Smooth muscle cell (in vitro differentiated cells): Measurements from ENCODE around the gene INO80B. TPM values are rescaled to one million over a fixed set of nuclear protein-coding genes. Genes with fewer than 3 reads are reported as not detected.

Experiments used
- DNase-seq: peaks from one replicate; lab custom pipeline; 2025; ENCODE audit not compliant: unreplicated experiment; lab: John Stamatoyannopoulos, UW
- H2AFZ ChIP-seq: fragments of 200-600 bp; sonication (generic); 2 replicates; pipeline ENCODE4 v1.6.0; 2016; ENCODE audit warnings: antibody characterized with exemption, low read depth, mild to moderate bottlenecking
- H3F3A ChIP-seq: fragments of 200-600 bp; sonication (generic); 2 replicates; pipeline ENCODE4 v1.6.0; 2017; ENCODE audit warnings: antibody characterized with exemption, low read depth
- H3K27ac ChIP-seq: fragments of 200-600 bp; sonication (generic); 2 replicates; pipeline ENCODE4 v1.5.1; 2016; ENCODE audit warnings: low read depth, mild to moderate bottlenecking
- H3K27me3 ChIP-seq: fragments of 200-600 bp; sonication (generic); 2 replicates; pipeline ENCODE4 v1.6.1; 2016; ENCODE audit warnings: low read depth, mild to moderate bottlenecking
- H3K36me3 ChIP-seq: fragments of 200-600 bp; sonication (generic); 2 replicates; pipeline ENCODE4 v1.5.1; 2016; ENCODE audit warnings: low read depth
- H3K4me1 ChIP-seq: fragments of 200-600 bp; sonication (generic); 2 replicates; pipeline ENCODE4 v1.5.1; 2016; ENCODE audit warnings: low read depth
- H3K4me2 ChIP-seq: fragments of 200-600 bp; sonication (generic); 2 replicates; pipeline ENCODE4 v1.6.0; 2016; ENCODE audit warnings: mild to moderate bottlenecking
- H3K4me3 ChIP-seq: fragments of 200-600 bp; sonication (generic); 2 replicates; pipeline ENCODE4 v1.5.1; 2016; ENCODE audit warnings: mild to moderate bottlenecking
- H3K79me2 ChIP-seq: fragments of 200-600 bp; sonication (generic); 2 replicates; pipeline ENCODE4 v1.6.0; 2016; ENCODE audit warnings: low read depth, mild to moderate bottlenecking
- H3K9ac ChIP-seq: fragments of 200-600 bp; sonication (generic); 2 replicates; pipeline ENCODE4 v1.6.0; 2016; ENCODE audit warnings: low read depth
- H3K9me3 ChIP-seq: fragments of 200-600 bp; sonication (generic); replicated peaks from 2 replicates; pipeline ENCODE4 v1.5.1; 2016; ENCODE audit warnings: low read depth
- H4K20me1 ChIP-seq: fragments of 200-600 bp; sonication (generic); 2 replicates; pipeline ENCODE4 v1.6.0; 2016; ENCODE audit warnings: low read depth
- WGBS: methylation state at CpG from one replicate; pipeline ENCODE4 v1.1.7; 2016; ENCODE audit warnings: low lambda C conversion rate; 5-methylcytosine and 5-hydroxymethylcytosine counted together
- polyA plus RNA-seq: library from polyadenylated mRNA; unstranded; fragments of >200 nt; fragmentation: Nextera tagmentation; extraction: Ambion mirVana; gene quantifications from 2 replicates; pipeline ENCODE4 v1.2.1, GENCODE V29; 2016
- total RNA-seq: library from RNA; depleted of rRNA; stranded (reverse); fragments of >200 nt; gene quantifications from 2 replicates; pipeline ENCODE4 v1.2.3, GENCODE V29; 2014
- TF ChIP-seq, protein P1 (sequence below): fragments of 200-600 bp; sonication (generic); IDR thresholded peaks from 2 replicates; pipeline ENCODE4 v1.5.1; 2017; ENCODE audit warnings: borderline replicate concordance, mild to moderate bottlenecking, antibody characterized with exemption; ENCODE audit not compliant: insufficient read depth, poor library complexity, severe bottlenecking

Gene INO80B
- total and polyA plus RNA-seq, 2 experiments from 2014 or later = 4.7 to 10.4 TPM

DNA sequence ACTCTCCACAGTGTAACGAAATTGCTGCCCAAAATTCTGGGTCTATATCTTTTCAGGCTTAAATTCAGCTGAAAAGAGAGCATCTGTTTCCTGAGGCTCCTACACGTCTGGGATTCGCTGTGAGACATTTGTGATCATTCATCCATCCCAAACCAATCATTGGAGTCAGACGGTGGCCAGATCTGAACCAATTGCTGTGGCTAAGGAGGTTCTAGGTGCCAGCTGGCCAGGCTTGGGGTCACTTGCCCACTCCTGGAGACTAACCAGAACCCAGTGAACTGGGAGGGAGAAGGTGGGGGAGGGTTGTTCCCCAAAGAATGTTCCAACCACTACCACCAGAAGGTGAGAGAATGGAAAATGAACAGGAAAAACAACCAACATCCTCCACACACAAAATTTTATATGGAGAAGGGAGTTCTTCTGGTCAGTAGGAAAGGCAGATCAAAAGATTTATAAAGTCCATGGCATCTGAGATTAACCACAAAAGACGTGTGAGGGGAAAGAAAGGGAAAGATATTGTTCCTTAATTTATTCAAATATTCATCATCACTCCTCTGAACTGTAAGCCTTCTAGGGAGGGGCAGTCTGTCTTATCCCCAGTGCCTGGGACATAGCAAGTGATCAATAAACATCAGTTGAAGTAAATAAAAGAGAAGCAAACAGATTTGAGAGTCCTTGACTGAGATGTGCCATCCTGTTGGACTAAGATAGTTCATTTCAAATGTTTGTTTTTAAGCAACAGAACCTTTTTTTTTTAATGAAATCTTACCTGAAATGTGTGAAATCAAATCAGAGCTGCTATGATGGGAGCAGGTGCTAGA, 10.2 kb upstream of the INO80B start:
- no peak overlapping the region for H3K9ac ChIP-seq
- TF ChIP-seq, protein P1, sequence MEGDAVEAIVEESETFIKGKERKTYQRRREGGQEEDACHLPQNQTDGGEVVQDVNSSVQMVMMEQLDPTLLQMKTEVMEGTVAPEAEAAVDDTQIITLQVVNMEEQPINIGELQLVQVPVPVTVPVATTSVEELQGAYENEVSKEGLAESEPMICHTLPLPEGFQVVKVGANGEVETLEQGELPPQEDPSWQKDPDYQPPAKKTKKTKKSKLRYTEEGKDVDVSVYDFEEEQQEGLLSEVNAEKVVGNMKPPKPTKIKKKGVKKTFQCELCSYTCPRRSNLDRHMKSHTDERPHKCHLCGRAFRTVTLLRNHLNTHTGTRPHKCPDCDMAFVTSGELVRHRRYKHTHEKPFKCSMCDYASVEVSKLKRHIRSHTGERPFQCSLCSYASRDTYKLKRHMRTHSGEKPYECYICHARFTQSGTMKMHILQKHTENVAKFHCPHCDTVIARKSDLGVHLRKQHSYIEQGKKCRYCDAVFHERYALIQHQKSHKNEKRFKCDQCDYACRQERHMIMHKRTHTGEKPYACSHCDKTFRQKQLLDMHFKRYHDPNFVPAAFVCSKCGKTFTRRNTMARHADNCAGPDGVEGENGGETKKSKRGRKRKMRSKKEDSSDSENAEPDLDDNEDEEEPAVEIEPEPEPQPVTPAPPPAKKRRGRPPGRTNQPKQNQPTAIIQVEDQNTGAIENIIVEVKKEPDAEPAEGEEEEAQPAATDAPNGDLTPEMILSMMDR = no peak
- H3K36me3 ChIP-seq = no peaks in the 10 kb centered on the region
- peaks cover 8% of the 10 kb centered on the region for H3K79me2 ChIP-seq
- H2AFZ ChIP-seq = no peak overlapping the region
- no peak for DNase-seq
- H3K4me3 ChIP-seq = no peak overlapping the region
- H3K27me3 ChIP-seq = no peaks in the 10 kb centered on the region
- 28% methylated on average over 5 of the region's 5 CpGs for WGBS
- peak overlapping the region; percentile 37 for H3K4me2 ChIP-seq
- H3F3A ChIP-seq = peaks cover 15% of the 10 kb centered on the region
- H3K9me3 ChIP-seq = no peaks in the 10 kb centered on the region
- peaks cover 1% of the 10 kb centered on the region for H3K4me1 ChIP-seq
- peaks cover under 1% of the 10 kb centered on the region for H4K20me1 ChIP-seq
- H3K27ac ChIP-seq = peak overlapping the region; percentile 63

DNA sequence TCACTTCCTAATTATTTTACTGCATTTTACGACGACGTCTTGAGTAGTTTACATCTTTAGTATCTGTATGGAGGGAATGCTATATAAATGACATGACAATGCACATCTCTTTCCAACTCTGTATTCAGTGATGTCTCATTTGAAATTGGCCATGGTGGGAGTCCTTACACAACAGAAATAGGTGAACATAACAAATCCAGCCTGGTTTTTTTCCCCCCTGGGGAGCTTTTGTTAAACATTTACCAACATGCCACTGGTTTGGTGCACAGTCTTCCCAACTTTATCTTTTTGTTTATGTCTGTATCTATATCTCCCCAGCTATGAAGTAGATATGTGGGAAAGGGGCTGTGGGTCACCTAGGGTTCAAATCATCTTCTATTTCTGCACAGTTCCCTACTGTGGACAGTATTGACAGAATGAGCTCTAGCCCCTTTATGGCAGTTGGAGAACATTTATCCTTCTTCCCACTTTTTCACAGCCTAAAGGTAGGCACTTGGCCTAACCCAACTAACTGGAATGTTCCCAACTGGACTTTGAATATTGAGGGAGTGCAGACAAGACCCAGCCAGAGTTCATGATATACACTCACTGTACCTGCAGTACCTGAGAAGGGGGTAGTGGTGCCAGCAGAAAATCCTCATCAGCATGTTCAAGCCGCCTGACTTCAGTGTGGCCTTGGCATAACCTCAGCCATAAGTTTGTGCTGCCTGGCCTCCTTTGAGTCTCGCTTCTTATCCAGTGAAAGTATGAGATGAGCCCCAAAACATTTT, 7.5 kb upstream of the INO80B start:
- no peaks in the 10 kb centered on the region for H3K79me2 ChIP-seq
- no peak overlapping the region for H2AFZ ChIP-seq
- no peaks in the 10 kb centered on the region for H3K36me3 ChIP-seq
- no peak for DNase-seq
- H3K4me2 ChIP-seq = no peak overlapping the region
- no peak overlapping the region for H3K9ac ChIP-seq
- WGBS = 95% methylated on average over 5 of the region's 5 CpGs
- H3K27me3 ChIP-seq = no peaks in the 10 kb centered on the region
- no peak overlapping the region for H3K27ac ChIP-seq
- no peaks in the 10 kb centered on the region for H4K20me1 ChIP-seq
- H3F3A ChIP-seq = peaks cover 5% of the 10 kb centered on the region
- no peaks in the 10 kb centered on the region for H3K9me3 ChIP-seq
- no peaks in the 10 kb centered on the region for H3K4me1 ChIP-seq
- TF ChIP-seq, protein P1 = no peak
- no peak overlapping the region for H3K4me3 ChIP-seq

DNA sequence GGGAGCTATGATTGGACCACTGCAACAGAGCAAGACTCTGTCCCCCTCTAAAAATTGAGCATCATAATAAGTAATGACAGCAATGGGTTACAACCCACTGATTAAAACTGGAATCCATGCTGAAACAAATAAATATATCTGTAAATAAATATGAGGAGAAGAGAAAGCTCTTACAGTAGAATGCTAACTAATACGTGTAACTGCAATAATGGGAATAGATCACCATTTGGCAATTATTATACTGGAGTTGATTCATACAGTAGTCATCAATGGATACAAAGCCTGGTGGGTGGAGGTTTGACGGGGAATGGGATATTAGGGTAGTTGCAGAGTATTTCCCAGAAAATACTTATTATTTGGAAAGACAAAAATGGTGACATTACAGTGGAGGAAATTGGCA, 6.1 kb upstream of the INO80B start:
- H3K4me3 ChIP-seq = no peak overlapping the region
- H3K4me1 ChIP-seq = no peaks in the 10 kb centered on the region
- H3K27ac ChIP-seq = no peak overlapping the region
- no peaks in the 10 kb centered on the region for H3K9me3 ChIP-seq
- H3F3A ChIP-seq = peaks cover 8% of the 10 kb centered on the region
- WGBS = 79% methylated on average over 2 of the region's 2 CpGs
- TF ChIP-seq, protein P1 = no peak
- H3K79me2 ChIP-seq = no peaks in the 10 kb centered on the region
- DNase-seq = no peak
- H3K9ac ChIP-seq = no peak overlapping the region
- H3K27me3 ChIP-seq = no peaks in the 10 kb centered on the region
- H4K20me1 ChIP-seq = no peaks in the 10 kb centered on the region
- H3K36me3 ChIP-seq = no peaks in the 10 kb centered on the region
- H2AFZ ChIP-seq = no peak overlapping the region
- no peak overlapping the region for H3K4me2 ChIP-seq
